Measurements from ENCODE around the gene CAPN5. TPM values are rescaled to one million over a fixed set of nuclear protein-coding genes. Genes with fewer than 3 reads are reported as not detected.

Gene CAPN5
- total RNA-seq, 1 donor from 2014 or later, result 7.2 TPM

DNA sequence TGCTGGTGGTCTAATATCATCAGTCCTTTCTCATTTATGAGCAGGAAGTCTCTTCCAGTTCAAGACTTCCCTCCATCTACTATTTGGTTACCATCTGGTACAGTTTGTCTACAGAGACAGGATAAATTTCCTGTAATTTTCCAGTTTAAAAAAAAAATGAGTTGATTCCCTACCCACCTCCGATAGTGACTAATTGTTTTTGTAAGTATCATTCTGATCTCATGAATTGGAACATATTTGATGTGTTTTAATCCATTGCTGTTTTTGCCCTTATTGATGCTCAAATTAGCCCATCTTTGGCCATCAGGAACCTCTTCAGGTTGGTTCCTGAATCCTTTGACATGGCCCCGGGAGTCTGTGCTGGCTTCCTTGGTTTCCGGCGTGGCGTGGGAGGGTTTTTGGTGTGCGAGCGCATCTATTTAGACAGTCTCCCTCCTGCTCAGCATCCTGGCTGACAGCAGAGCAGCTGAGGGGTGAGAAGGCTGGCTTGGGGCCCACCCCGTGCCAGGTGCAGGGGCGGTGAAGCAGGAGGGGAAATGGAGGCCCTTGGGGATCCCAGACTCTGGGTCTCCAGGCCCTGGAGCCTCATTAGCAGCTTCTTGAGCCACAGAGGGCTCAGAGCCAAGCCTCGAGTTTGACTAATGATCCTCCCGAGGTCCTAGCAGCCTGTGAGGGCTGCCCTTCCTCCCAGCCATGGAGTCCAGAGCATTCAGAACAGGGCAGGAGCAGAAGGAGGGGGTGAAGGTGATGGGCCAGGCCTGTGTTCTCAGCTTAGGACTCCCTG lies 42.7 kb downstream of the CAPN5 start:
- no peak overlapping the region for H3K4me3 ChIP-seq
- H3K36me3 ChIP-seq, result no peaks in the 10 kb centered on the region
- TF ChIP-seq CTCF (IDR thresholded peaks at IDR 0.05), result no peak
- DNase-seq (no peak), ATAC-seq (no peak)
- H3K27ac ChIP-seq, result no peak overlapping the region
- intact Hi-C loops (cut with DNase I), result no loop called here
- no peaks in the 10 kb centered on the region for H3K4me1 ChIP-seq
- H3K9me3 ChIP-seq, result no peaks in the 10 kb centered on the region
- no peaks in the 10 kb centered on the region for H3K27me3 ChIP-seq (ENCODE audit: low read depth)

DNA sequence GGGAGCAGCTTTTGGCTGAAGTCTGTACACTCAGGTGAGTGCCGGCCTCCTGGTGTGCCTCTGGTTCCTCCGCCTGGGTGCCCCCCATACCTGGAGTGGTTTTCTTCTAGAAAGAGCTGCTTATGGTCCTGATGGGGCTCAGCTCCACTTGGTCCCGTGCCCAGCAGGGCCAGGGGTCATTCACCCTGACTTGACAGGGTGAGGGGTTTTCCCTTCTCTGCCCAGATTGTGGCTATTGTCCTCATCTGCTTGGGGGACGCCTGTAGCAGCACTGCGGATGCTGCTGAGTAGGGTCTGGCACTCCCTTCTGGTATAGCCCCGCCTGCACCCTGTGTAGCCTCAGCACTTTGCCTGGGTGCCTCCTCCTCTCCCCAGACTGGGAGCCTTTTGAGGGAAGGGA lies 44.1 kb downstream of the CAPN5 start:
- intact Hi-C loops (cut with DNase I), result no loop called here
- no peaks in the 10 kb centered on the region for H3K36me3 ChIP-seq
- H3K27me3 ChIP-seq (ENCODE audit: low read depth), result no peaks in the 10 kb centered on the region
- no peak overlapping the region for H3K27ac ChIP-seq
- no peaks in the 10 kb centered on the region for H3K9me3 ChIP-seq
- no peak for DNase-seq
- no peak overlapping the region for H3K4me3 ChIP-seq
- ATAC-seq, result no peak
- no peak for TF ChIP-seq CTCF (IDR thresholded peaks at IDR 0.05)
- no peaks in the 10 kb centered on the region for H3K4me1 ChIP-seq

DNA sequence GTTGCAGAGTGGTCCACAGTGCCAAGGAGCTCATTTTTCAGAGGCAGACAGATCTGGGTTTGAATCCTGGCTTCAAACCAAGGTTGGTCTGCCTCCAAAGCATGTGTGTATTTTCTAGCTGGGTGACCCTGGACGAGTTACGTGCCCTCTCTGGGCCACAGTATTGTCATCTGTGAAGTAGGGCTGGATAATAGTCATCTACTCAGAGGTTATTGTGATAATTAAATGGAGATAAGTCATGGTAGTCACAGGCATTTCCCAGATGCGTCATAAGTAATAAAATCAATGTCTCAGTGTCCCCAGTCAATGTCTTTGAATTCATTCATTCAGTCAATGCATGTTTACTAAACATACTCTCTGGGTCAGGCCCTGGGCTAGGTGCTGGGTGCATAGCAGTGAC lies 44.5 kb downstream of the CAPN5 start:
- no peak for DNase-seq
- H3K36me3 ChIP-seq, result no peaks in the 10 kb centered on the region
- H3K27ac ChIP-seq, result no peak overlapping the region
- no peak overlapping the region for H3K4me3 ChIP-seq
- intact Hi-C loops (cut with DNase I), result no loop called here
- H3K9me3 ChIP-seq, result no peaks in the 10 kb centered on the region
- no peak for ATAC-seq
- H3K4me1 ChIP-seq, result no peaks in the 10 kb centered on the region
- TF ChIP-seq CTCF (IDR thresholded peaks at IDR 0.05), result no peak
- H3K27me3 ChIP-seq (ENCODE audit: low read depth), result no peaks in the 10 kb centered on the region

DNA sequence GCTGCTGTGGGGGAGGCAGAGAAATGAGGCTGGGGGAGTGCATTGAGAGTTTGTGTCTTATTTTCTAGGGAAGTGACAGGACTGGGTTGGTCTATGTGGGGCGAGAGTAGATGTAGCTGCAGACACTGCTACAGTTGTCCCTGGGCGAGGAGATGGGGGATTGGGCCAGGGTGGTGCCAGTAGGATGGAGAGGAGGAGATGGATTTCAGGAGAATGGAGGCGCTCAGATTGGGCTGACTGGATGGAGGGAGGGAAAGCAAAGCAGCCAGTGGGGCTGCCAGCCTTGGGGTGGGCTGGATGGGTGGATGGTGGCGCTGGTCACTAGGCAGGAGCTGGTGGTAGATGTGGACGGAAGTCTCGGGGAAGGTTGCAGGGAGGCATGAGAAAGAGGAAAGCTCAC lies 45.2 kb downstream of the CAPN5 start:
- no peak overlapping the region for H3K4me3 ChIP-seq
- no peaks in the 10 kb centered on the region for H3K4me1 ChIP-seq
- TF ChIP-seq CTCF (IDR thresholded peaks at IDR 0.05), result no peak
- no peaks in the 10 kb centered on the region for H3K36me3 ChIP-seq
- no peak for DNase-seq
- no peaks in the 10 kb centered on the region for H3K9me3 ChIP-seq
- ATAC-seq, result no peak
- intact Hi-C loops (cut with DNase I), result no loop called here
- H3K27me3 ChIP-seq (ENCODE audit: low read depth), result no peaks in the 10 kb centered on the region
- no peak overlapping the region for H3K27ac ChIP-seq

DNA sequence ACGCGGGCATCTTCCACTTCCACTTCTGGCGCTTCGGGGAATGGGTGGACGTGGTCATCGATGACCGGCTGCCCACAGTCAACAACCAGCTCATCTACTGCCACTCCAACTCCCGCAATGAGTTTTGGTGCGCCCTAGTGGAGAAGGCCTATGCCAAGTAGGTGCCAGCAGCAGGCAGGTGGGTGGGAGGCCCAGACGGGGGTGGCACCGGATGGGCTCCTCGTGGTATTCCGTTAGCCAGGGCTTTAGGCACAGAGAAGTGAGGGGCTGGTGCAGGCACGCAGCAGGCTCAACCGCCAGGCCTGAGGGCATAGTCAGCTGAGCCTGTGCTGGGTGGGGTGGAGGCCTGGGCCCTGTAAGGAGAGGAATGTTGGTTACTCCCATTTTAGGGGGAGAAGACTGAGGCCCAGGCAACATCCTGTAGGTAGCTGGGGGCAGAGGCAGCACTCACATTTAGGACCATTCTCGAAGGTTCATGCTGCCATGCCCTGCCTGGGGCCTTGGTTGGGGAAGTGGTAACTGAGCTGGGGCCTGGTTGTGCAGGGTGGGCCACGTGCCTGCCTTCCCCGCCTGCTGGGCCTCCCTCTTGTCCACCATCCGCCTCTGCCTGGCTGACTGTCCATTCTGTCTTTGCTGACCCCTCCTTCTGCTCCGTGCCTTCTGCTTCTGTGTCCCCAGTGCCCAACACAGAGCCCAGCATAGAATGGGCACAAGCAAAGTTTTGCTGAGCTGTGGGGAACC lies 46.0 kb downstream of the CAPN5 start:
- Histone ChIP-seq H3K36me3 (no peaks in the 10 kb centered on the region), H3K27ac (no peak overlapping the region), H3K4me1 (no peaks in the 10 kb centered on the region), H3K27me3 (ENCODE audit: low read depth) (no peaks in the 10 kb centered on the region), H3K4me3 (no peak overlapping the region), H3K9me3 (no peaks in the 10 kb centered on the region)
- no peak for TF ChIP-seq CTCF (IDR thresholded peaks at IDR 0.05)
- intact Hi-C loops (cut with DNase I), result no loop called here
- DNase-seq (no peak), ATAC-seq (no peak)

Data from lower lobe of right lung (tissue), 2 donors.